ENCODE data around the gene ROR1.

GRCh38 chr1:64162151-64162550 lies 388.3 kb downstream of the ROR1 start:
- TF ChIP-seq POLR2A (IDR thresholded peaks at IDR 0.05) (no peak), CTCF (IDR thresholded peaks at IDR 0.05) (no peak)

Data from testis (tissue), 2 donors.